OCI-LY3 (cell line): ENCODE results near the gene PDCD2L.
A peak's percentile ranks its signal among the peaks of the same experiment; 100 is the strongest.

Experiments
- H2AFZ ChIP-seq: fragments of 200-600, 300-600 bp; shearing (Covaris generic); 2 replicates; pipeline ENCODE4 v1.6.0; 2014; ENCODE audit warnings: antibody characterized with exemption, low read depth, low read length
- H3K27ac ChIP-seq: fragments of 200-600, 300-600 bp; sonication (generic); 2 replicates; pipeline ENCODE4 v1.5.1; 2014; ENCODE audit warnings: mild to moderate bottlenecking, low read length, moderate library complexity, mixed read lengths
- H3K27me3 ChIP-seq: fragments of 200-600, 300-600 bp; sonication (generic); 2 replicates; pipeline ENCODE4 v1.6.1; 2014; ENCODE audit warnings: low read depth, low read length, mixed read lengths
- H3K36me3 ChIP-seq: fragments of 200-600, 300-600 bp; sonication (generic); replicated peaks from 2 replicates; pipeline ENCODE3; 2014; ENCODE audit warnings: low read depth, low read length, mixed read lengths
- H3K4me1 ChIP-seq: fragments of 300-600, 200-600 bp; sonication (generic); 2 replicates; pipeline ENCODE4 v1.6.1; 2014; ENCODE audit warnings: low read length, mixed read lengths
- H3K4me2 ChIP-seq: fragments of 200-600, 300-600 bp; sonication (generic); 2 replicates; pipeline ENCODE4 v1.6.1; 2014; ENCODE audit warnings: low read length, mixed read lengths
- H3K4me3 ChIP-seq: fragments of 300-600, 200-600 bp; sonication (generic); 2 replicates; pipeline ENCODE4 v1.5.1; 2014; ENCODE audit warnings: antibody characterized with exemption, mild to moderate bottlenecking, low read length, moderate library complexity
- H3K79me2 ChIP-seq: fragments of 300-600, 200-600 bp; shearing (Covaris generic); 2 replicates; pipeline ENCODE4 v1.6.1; 2014; ENCODE audit warnings: mild to moderate bottlenecking, low read length, mixed read lengths
- H3K9ac ChIP-seq: fragments of 300-600, 200-600 bp; shearing (Covaris generic); 2 replicates; pipeline ENCODE4 v1.6.0; 2014; ENCODE audit warnings: mild to moderate bottlenecking, low read length, moderate library complexity
- H3K9me3 ChIP-seq: fragments of 200-600, 300-600 bp; shearing (Covaris generic); 2 replicates; pipeline ENCODE4 v1.6.1; 2014; ENCODE audit warnings: low read length, mixed read lengths; ENCODE audit not compliant: insufficient read depth
- H4K20me1 ChIP-seq: fragments of 200-600, 300-600 bp; sonication (generic); 2 replicates; pipeline ENCODE4 v1.6.1; 2016; ENCODE audit warnings: low read length, mixed read lengths; ENCODE audit not compliant: insufficient read depth
- EZH2phosphoT487 ChIP-seq: fragments of 200-600 bp; shearing (Covaris generic); IDR thresholded peaks from 2 replicates; pipeline ENCODE4 v1.6.1; 2018; ENCODE audit warnings: antibody characterized with exemption, mixed run types, low read depth
- TF ChIP-seq, protein P1 (sequence below): fragments of 200-600, 300-600 bp; sonication (generic); IDR thresholded peaks from 2 replicates; pipeline ENCODE4 v1.5.1; 2014; ENCODE audit warnings: antibody characterized with exemption, low read length, low read depth

PDCD2L gene

DNA sequence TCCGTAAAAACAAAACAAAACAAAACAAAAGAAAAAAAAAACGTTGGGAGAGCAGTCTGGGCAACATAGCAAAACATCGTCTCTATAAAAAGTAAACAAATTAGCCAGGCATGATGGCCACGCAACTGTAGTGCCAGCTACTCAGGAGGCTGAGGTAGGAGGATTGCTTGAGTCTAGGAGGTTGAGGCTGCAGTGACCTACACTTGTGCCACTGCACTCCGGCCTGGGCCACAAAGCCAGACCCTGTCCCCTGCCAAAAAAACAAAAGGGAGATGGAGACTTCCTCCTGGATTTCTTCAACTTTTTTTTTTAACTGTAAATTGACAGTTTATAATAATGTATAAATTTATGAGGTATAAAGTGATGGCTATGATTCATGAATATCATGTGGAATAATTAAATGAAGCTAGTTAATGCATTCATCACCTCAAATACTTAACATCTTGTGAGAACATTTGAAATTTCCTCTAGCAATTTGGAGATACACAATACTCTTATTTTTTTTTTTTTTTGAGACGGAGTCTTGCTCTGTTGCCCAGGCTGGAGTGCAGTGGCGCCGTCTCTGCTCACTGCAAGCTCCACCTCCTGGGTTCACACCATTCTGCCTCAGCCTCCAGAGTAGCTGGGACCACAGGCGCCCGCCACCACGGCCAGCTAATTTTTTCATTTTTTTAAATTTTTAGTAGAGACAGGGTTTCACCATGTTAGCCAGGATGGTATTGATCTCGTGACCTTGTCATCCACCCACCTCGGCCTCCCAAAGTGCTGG, 1.9 kb downstream of the PDCD2L start:
- H4K20me1 ChIP-seq = 0 out of 2 replicates have a peak, but pooled peaks cover 6% of the 10 kb centered on the region
- no peak overlapping the region for H3K27ac ChIP-seq
- H3K4me2 ChIP-seq = no peak overlapping the region; the same call in 1 of the 2 replicates
- H3K4me3 ChIP-seq = no peak overlapping the region
- no peak overlapping the region for H2AFZ ChIP-seq
- no peaks in the 10 kb centered on the region for H3K27me3 ChIP-seq
- peaks cover 63% of the 10 kb centered on the region for H3K79me2 ChIP-seq
- TF ChIP-seq, protein P1, sequence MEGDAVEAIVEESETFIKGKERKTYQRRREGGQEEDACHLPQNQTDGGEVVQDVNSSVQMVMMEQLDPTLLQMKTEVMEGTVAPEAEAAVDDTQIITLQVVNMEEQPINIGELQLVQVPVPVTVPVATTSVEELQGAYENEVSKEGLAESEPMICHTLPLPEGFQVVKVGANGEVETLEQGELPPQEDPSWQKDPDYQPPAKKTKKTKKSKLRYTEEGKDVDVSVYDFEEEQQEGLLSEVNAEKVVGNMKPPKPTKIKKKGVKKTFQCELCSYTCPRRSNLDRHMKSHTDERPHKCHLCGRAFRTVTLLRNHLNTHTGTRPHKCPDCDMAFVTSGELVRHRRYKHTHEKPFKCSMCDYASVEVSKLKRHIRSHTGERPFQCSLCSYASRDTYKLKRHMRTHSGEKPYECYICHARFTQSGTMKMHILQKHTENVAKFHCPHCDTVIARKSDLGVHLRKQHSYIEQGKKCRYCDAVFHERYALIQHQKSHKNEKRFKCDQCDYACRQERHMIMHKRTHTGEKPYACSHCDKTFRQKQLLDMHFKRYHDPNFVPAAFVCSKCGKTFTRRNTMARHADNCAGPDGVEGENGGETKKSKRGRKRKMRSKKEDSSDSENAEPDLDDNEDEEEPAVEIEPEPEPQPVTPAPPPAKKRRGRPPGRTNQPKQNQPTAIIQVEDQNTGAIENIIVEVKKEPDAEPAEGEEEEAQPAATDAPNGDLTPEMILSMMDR = no peak
- TF ChIP-seq EZH2phosphoT487 = no peak
- peaks cover 41% of the 10 kb centered on the region for H3K4me1 ChIP-seq
- no peak overlapping the region for H3K9ac ChIP-seq
- H3K9me3 ChIP-seq = no peaks in the 10 kb centered on the region
- H3K36me3 ChIP-seq = peaks cover 19% of the 10 kb centered on the region

DNA sequence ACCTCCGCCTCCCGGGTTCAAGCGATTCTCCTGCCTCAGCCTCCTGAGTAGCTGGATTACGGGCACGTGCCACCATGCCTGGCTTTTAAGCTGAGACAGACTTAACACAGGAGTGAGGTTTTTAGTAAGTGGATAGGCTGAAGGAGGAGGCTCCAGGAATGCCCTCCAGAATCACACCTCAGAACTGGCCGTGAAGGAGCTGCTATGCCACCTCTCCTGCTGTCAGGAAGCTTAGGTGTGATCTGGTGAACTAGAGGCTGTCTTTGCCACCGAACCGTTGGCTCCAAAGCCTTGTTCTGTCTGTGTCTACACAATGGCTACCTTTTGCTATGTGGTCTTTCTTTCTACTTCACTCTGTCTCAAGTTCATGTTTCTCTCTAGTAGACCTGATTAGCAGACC, 4.2 kb downstream of the PDCD2L start:
- H2AFZ ChIP-seq = no peak overlapping the region
- H3K4me3 ChIP-seq = 0 out of 2 replicates have a peak overlapping the region, but pooled peaks have one; percentile 8

DNA sequence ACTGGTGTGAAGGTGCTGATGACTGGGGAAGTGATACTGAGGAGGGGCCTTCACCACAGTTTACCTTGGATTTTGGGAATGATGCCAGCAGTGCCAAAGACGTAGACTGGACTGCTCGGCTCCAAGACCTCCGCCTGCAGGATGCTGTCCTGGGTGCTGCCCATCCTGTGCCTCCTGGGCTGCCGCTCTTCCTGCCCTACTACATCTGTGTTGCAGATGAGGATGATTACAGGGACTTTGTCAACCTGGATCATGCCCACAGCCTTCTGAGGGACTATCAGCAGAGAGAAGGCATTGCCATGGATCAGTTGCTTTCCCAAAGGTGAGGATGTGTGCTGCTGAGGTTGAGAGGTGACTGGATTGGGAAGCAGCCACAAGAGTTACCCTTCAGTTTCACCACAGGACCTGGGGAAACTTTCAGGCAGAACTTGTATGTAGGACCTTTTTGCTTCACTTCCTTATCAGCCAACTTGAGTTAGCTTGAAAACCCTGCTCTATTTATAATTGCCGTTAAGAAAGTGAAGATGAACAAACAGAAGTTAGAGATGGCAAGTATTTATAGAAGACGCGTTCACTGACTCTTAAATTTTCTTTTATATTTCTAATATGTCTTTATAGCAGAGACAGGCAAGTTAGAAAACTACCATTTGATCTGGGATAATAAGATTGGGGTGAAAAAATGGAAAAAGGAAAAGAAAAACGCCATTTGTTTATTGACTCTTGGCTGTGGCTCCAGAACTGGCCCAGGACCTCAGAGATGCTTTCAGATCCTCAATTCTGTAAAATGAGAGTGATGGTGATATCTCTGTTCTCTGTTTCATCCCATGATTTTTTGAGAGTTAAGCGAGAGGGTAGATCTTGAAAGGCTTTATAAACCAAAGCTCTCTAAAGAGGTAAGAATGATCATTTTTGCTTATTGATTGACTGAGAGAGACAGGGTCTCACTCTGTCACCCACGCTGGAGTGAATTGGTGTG, 5.3 kb downstream of the PDCD2L start:
- Histone ChIP-seq H3K27me3 (no peaks in the 10 kb centered on the region), H3K79me2 (peaks cover 66% of the 10 kb centered on the region), H3K4me3 (peak overlapping the region; percentile 46), H3K4me2 (peak overlapping the region; percentile 82), H3K27ac (peak overlapping the region; percentile 98), H2AFZ (no peak overlapping the region), H3K9ac (peak overlapping the region; percentile 50; the same call in 1 of the 2 replicates), H4K20me1 (0 out of 2 replicates have a peak, but pooled peaks cover 6% of the 10 kb centered on the region), H3K36me3 (peaks cover 20% of the 10 kb centered on the region), H3K9me3 (no peaks in the 10 kb centered on the region), H3K4me1 (peaks cover 41% of the 10 kb centered on the region)
- TF ChIP-seq, protein P1 = no peak
- TF ChIP-seq EZH2phosphoT487 = no peak

More for the DNA sequence above, 4.2 kb downstream of the PDCD2L start:
- Histone ChIP-seq H3K36me3 (peaks cover 15% of the 10 kb centered on the region), H3K4me1 (peaks cover 41% of the 10 kb centered on the region), H3K9me3 (no peaks in the 10 kb centered on the region), H3K79me2 (peaks cover 69% of the 10 kb centered on the region), H3K27me3 (no peaks in the 10 kb centered on the region), H3K9ac (peak overlapping the region; percentile 50; the same call in 1 of the 2 replicates), H3K27ac (peak overlapping the region; percentile 98), H4K20me1 (0 out of 2 replicates have a peak, but pooled peaks cover 6% of the 10 kb centered on the region), H3K4me2 (peak overlapping the region; percentile 82)
- TF ChIP-seq, protein P1 = no peak
- no peak for TF ChIP-seq EZH2phosphoT487
